SK-N-SH treated with all-trans-retinoic acid at 6 μM for 48 hours (cell line): Measurements from ENCODE around the gene DOK1.

Experiments
- ARNTL ChIP-seq: fragments of 450-650 bp; formaldehyde crosslinking; IDR thresholded peaks from 2 replicates; pipeline ENCODE4 v1.5.0; 2020; ENCODE audit warnings: low read depth, mild to moderate bottlenecking, moderate library complexity, borderline replicate concordance
- CREB5 ChIP-seq: fragments of 250-450 bp; sonication (Bioruptor Pico); IDR thresholded peaks from 2 replicates; pipeline ENCODE4 v1.5.1; 2020; ENCODE audit warnings: low read depth, mild to moderate bottlenecking, moderate library complexity
- ESRRG ChIP-seq: fragments of 250-450 bp; sonication (Bioruptor Pico); IDR thresholded peaks from 2 replicates; pipeline ENCODE4 v1.6.1; 2021; ENCODE audit warnings: mild to moderate bottlenecking
- ISL1 ChIP-seq: fragments of 250-450 bp; sonication (Bioruptor Pico); IDR thresholded peaks from 2 replicates; pipeline ENCODE4 v2.1.2; 2022; ENCODE audit warnings: mild to moderate bottlenecking, moderate library complexity
- OSR1 ChIP-seq: fragments of 250-450 bp; sonication (Bioruptor Pico); IDR thresholded peaks from 2 replicates; pipeline ENCODE4 v1.8.0; 2022; ENCODE audit warnings: moderate library complexity, mild to moderate bottlenecking, inconsistent platforms
- PATZ1 ChIP-seq: fragments of 250-450 bp; sonication (Bioruptor Pico); IDR thresholded peaks from 2 replicates; pipeline ENCODE4 v1.8.0; 2020; ENCODE audit warnings: mild to moderate bottlenecking, moderate library complexity, borderline replicate concordance
- POU6F1 ChIP-seq: fragments of 250-450 bp; sonication (Bioruptor Pico); IDR thresholded peaks from 2 replicates; pipeline ENCODE4 v1.8.0; 2021; ENCODE audit warnings: low read depth, mild to moderate bottlenecking, moderate library complexity, borderline replicate concordance
- RARB ChIP-seq: fragments of 250-450 bp; sonication (Bioruptor Pico); IDR thresholded peaks from 2 replicates; pipeline ENCODE4 v1.8.0; 2021; ENCODE audit warnings: mild to moderate bottlenecking, moderate library complexity
- TOX ChIP-seq: fragments of 250-450 bp; sonication (Bioruptor Pico); IDR thresholded peaks from 2 replicates; pipeline ENCODE4 v1.8.0; 2021; ENCODE audit warnings: mild to moderate bottlenecking, moderate library complexity, borderline replicate concordance
- TSHZ2 ChIP-seq: fragments of 250-450 bp; sonication (Bioruptor Pico); IDR thresholded peaks from 2 replicates; pipeline ENCODE4 v1.5.0; 2020; ENCODE audit warnings: mild to moderate bottlenecking, moderate library complexity
- ZFP3 ChIP-seq: fragments of 250-450 bp; sonication (Bioruptor Pico); IDR thresholded peaks from 2 replicates; pipeline ENCODE4 v1.5.0; 2020; ENCODE audit warnings: mild to moderate bottlenecking, moderate library complexity
- ZFP30 ChIP-seq: fragments of 450-650 bp; formaldehyde crosslinking; IDR thresholded peaks from 2 replicates; pipeline ENCODE4 v1.5.0; 2022; ENCODE audit warnings: mild to moderate bottlenecking, moderate library complexity
- ZNF8 ChIP-seq: fragments of 450-650 bp; formaldehyde crosslinking; IDR thresholded peaks from 2 replicates; pipeline ENCODE4 v1.5.0; 2020; ENCODE audit warnings: mild to moderate bottlenecking, moderate library complexity

GRCh38 chr2:74531666-74532065 is 22.9 kb upstream of the DOK1 start:
- TF ChIP-seq ZNF8 (CRISPR knock-in tag) (no peak), PATZ1 (CRISPR knock-in tag) (no peak), TOX (CRISPR knock-in tag) (no peak), ESRRG (CRISPR knock-in tag) (no peak), OSR1 (CRISPR knock-in tag) (no peak), POU6F1 (CRISPR knock-in tag) (no peak), ZFP3 (no peak), ISL1 (CRISPR knock-in tag) (no peak), ARNTL (CRISPR knock-in tag) (no peak), RARB (CRISPR knock-in tag) (no peak), ZFP30 (CRISPR knock-in tag) (no peak), TSHZ2 (CRISPR knock-in tag) (no peak), CREB5 (CRISPR knock-in tag) (no peak)
